Mesendoderm (in vitro differentiated cells): Measurements from ENCODE around the gene ZNF26. TPM values are rescaled to one million over a fixed set of nuclear protein-coding genes. Genes with fewer than 3 reads are reported as not detected.
"Not testable (repeated sequence)": the region's sequence is repeated elsewhere in the genome, so short reads cannot be mapped to it uniquely, and the experiment has no call there.

Experiments
- DNase-seq: peaks from one replicate; pipeline ENCODE4 v3.0.0; 2013
- H2AK5ac ChIP-seq: 2 replicates; pipeline ENCODE4 v1.6.1; 2013; ENCODE audit warnings: low read length, inconsistent platforms
- H2BK120ac ChIP-seq: 2 replicates; pipeline ENCODE4 v1.6.1; 2013; ENCODE audit warnings: low read depth, mild to moderate bottlenecking, low read length, moderate library complexity, mixed read lengths
- H2BK15ac ChIP-seq: replicated peaks from 2 replicates; pipeline ENCODE4 v1.6.1; 2013; ENCODE audit warnings: low read depth, mild to moderate bottlenecking, moderate library complexity
- H2BK5ac ChIP-seq: 2 replicates; pipeline ENCODE4 v1.6.1; 2013; ENCODE audit warnings: low read length, inconsistent platforms
- H3K18ac ChIP-seq: 2 replicates; pipeline ENCODE4 v1.6.1; 2013; ENCODE audit warnings: mild to moderate bottlenecking, low read length, mixed read lengths
- H3K23ac ChIP-seq: one replicate; pipeline ENCODE4 v1.6.1; 2013; ENCODE audit warnings: low read length
- H3K27ac ChIP-seq: 2 replicates; pipeline ENCODE4 v1.5.1; 2013; ENCODE audit warnings: low read depth, mild to moderate bottlenecking, inconsistent platforms, low read length, moderate library complexity
- H3K27me3 ChIP-seq: 2 replicates; pipeline ENCODE4 v1.6.1; 2013; ENCODE audit warnings: low read length, control low read depth, mild to moderate bottlenecking, inconsistent platforms; ENCODE audit not compliant: insufficient read depth, poor library complexity
- H3K36me3 ChIP-seq: 2 replicates; pipeline ENCODE4 v1.6.1; 2013; ENCODE audit warnings: low read length, inconsistent platforms; ENCODE audit not compliant: control insufficient read depth, insufficient read depth
- H3K4ac ChIP-seq: one replicate; pipeline ENCODE4 v1.6.1; 2013; ENCODE audit warnings: low read depth, mild to moderate bottlenecking, low read length, moderate library complexity
- H3K4me1 ChIP-seq: 2 replicates; pipeline ENCODE4 v1.6.1; 2013; ENCODE audit warnings: low read depth, low read length, inconsistent platforms; ENCODE audit not compliant: control insufficient read depth
- H3K4me2 ChIP-seq: 2 replicates; pipeline ENCODE4 v1.6.1; 2013; ENCODE audit warnings: low read length
- H3K4me3 ChIP-seq: 2 replicates; pipeline ENCODE4 v1.5.1; 2013; ENCODE audit warnings: mild to moderate bottlenecking, low read length
- H3K56ac ChIP-seq: one replicate; pipeline ENCODE4 v1.6.1; 2013; ENCODE audit warnings: low read length
- H3K79me1 ChIP-seq: 2 replicates; pipeline ENCODE4 v1.6.1; 2013; ENCODE audit warnings: low read length, inconsistent platforms
- H3K79me2 ChIP-seq: 2 replicates; pipeline ENCODE4 v1.6.1; 2013; ENCODE audit warnings: mild to moderate bottlenecking, low read length; ENCODE audit not compliant: control insufficient read depth, insufficient read depth
- H3K9ac ChIP-seq: 2 replicates; pipeline ENCODE4 v1.6.1; 2013; ENCODE audit warnings: low read length, inconsistent platforms
- H4K5ac ChIP-seq: one replicate; pipeline ENCODE4 v1.6.1; 2013; ENCODE audit warnings: low read length
- H4K8ac ChIP-seq: one replicate; pipeline ENCODE4 v1.6.1; 2013; ENCODE audit warnings: low read depth, mild to moderate bottlenecking, control low read depth, low read length, moderate library complexity
- WGBS: extraction: QIAGEN DNeasy Blood & Tissue Kit; methylation state at CpG from one replicate; pipeline ENCODE4 v1.1.7; 2013; ENCODE audit warnings: low lambda C conversion rate, missing lambda C conversion rate; ENCODE audit not compliant: insufficient coverage; ENCODE audit errors: extremely low coverage; 5-methylcytosine and 5-hydroxymethylcytosine counted together
- polyA plus RNA-seq, 2 experiments: library from polyadenylated mRNA; stranded (reverse); fragments of 200-250 nt; gene quantifications; one replicate each; pipeline ENCODE4 v1.2.3, GENCODE V29; 2013

Gene ZNF26, protein sequence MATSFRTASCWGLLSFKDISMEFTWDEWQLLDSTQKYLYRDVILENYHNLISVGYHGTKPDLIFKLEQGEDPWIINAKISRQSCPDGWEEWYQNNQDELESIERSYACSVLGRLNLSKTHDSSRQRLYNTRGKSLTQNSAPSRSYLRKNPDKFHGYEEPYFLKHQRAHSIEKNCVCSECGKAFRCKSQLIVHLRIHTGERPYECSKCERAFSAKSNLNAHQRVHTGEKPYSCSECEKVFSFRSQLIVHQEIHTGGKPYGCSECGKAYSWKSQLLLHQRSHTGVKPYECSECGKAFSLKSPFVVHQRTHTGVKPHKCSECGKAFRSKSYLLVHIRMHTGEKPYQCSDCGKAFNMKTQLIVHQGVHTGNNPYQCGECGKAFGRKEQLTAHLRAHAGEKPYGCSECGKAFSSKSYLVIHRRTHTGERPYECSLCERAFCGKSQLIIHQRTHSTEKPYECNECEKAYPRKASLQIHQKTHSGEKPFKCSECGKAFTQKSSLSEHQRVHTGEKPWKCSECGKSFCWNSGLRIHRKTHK
- polyA plus RNA-seq (2013, experiment 1 of 2) = 5.2 TPM
- 5.5 TPM for polyA plus RNA-seq (2013, experiment 2 of 2)

DNA sequence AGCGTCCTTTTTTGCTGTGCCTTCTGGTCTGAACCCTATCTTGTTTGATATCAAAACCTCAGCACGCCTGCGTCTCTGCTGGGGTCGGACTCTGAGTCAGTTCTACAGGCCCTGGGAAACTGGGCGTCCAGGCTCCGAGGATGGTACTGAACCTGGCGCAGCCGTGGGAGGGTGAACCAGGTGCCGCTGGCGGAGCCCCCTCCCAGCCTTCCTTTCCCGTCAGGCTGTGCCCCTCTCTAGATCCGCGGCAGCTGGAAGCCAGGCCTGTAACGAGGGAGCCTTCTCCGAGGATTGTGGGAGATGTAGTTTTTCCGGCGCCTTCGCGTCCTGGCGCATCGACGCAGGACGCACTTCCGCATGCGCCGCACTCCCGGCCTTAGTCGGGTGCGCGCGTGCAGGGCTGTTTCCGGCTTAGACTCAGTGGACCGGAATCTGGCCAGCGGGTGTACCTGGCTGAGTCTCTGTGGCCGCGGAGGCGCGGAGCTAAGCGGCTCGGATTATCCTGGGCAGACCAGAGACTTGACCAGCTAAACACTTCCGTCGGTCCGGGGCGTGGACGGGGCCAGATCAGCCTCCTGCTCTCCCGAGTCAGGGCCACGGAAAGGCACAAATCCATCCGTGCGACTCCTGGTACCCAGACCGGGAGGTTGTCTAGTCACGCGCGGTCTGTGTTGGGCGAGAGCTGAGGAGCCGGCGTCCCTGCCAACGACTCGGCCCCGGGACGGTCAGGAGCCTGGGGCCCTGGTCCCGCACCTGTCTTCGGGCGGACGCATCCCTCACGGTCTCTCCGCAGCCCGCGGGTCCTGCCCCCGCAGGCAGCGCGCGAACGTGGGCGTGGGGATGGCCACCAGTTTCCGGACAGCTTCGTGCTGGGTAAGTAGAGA is at the start of gene ZNF26:
ZNF26 (plus strand) TSS at position 367 of the 884 bp plus-strand sequence; CDS start at position 841, 474 bp downstream.
- no peaks in the 10 kb centered on the region for H3K27me3 ChIP-seq
- H3K4me3 ChIP-seq = peak within 1 kb of the TSS; percentile 83
- no peak within 1 kb of the TSS for H2AK5ac ChIP-seq
- no peak within 1 kb of the TSS for H4K8ac ChIP-seq
- no CpG with 5 or more reads among the region's 76 CpGs for WGBS
- H3K56ac ChIP-seq = peak within 1 kb of the TSS; percentile 94
- no peak within 1 kb of the TSS for H2BK120ac ChIP-seq
- H3K79me2 ChIP-seq = peaks cover 12% of the 10 kb centered on the region
- peak within 1 kb of the TSS; percentile 91 for H3K4me2 ChIP-seq
- peak within 1 kb of the TSS; percentile 87 for H3K9ac ChIP-seq
- no peak within 1 kb of the TSS for H3K18ac ChIP-seq
- H3K4me1 ChIP-seq = no peaks in the 10 kb centered on the region
- peak within 1 kb of the TSS; percentile 56 for H4K5ac ChIP-seq
- no peak within 1 kb of the TSS for H2BK5ac ChIP-seq
- H3K4ac ChIP-seq = no peak within 1 kb of the TSS
- no peak within 1 kb of the TSS for H3K27ac ChIP-seq
- H2BK15ac ChIP-seq = no peak within 1 kb of the TSS
- peak; percentile 98 for DNase-seq
- no peak within 1 kb of the TSS for H3K23ac ChIP-seq
- H3K79me1 ChIP-seq = peaks cover 11% of the 10 kb centered on the region
- no peaks in the 10 kb centered on the region for H3K36me3 ChIP-seq

DNA sequence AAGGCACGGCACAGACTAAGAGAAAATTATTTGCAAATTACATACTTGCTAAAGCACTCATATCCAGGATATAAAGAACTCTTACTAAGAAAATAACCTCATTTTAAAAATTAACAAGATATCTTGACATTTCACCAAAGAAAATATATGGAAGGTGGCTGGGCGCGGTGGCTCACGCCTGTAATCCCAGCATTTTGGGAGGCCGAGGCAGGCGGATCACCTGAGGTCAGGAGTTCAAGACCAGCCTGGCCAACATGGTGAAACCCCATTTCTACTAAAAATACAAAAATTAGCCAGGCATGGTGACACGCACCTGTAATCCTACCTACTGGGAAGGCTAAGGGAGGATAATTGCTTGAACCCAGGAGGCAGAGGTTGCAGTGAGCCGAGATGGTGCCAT is 49.2 kb upstream of the ZNF26 start:
- H2BK5ac ChIP-seq, H3K23ac ChIP-seq, H3K9ac ChIP-seq, H3K18ac ChIP-seq, H3K27me3 ChIP-seq, H4K8ac ChIP-seq, H3K79me1 ChIP-seq, H3K36me3 ChIP-seq, H2BK120ac ChIP-seq, H3K4me2 ChIP-seq, H3K4ac ChIP-seq, H2AK5ac ChIP-seq, H4K5ac ChIP-seq, DNase-seq, H3K79me2 ChIP-seq, H3K56ac ChIP-seq, H2BK15ac ChIP-seq, H3K4me3 ChIP-seq, H3K4me1 ChIP-seq, H3K27ac ChIP-seq: not testable (repeated sequence)
- no CpG with 5 or more reads among the region's 8 CpGs for WGBS

DNA sequence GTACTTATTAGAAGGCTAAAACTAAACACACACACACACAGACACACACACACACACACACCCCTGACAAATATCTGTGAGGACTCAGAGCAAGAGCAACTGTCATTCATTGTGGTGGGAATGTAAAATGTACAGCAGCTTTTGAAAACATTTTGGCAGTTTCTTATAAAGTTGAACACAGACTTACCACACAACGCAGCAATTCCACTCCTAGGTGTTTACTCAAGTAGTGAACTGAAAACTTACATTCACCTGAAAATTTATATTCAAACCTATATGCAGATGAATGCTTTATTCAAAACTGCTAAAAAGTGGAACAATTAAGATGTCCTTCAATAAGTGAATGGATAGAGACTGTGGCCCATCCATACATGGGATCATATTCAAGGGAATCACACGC is 48.7 kb upstream of the ZNF26 start:
- H3K56ac ChIP-seq = no peak overlapping the region
- no peak overlapping the region for H2AK5ac ChIP-seq
- no peak overlapping the region for H3K4me3 ChIP-seq
- peaks cover 8% of the 10 kb centered on the region for H3K36me3 ChIP-seq
- no peaks in the 10 kb centered on the region for H3K79me2 ChIP-seq
- no peak overlapping the region for H2BK120ac ChIP-seq
- no peak overlapping the region for H3K27ac ChIP-seq
- no peak for DNase-seq
- H3K4me1 ChIP-seq = no peaks in the 10 kb centered on the region
- no peaks in the 10 kb centered on the region for H3K27me3 ChIP-seq
- no peak overlapping the region for H4K5ac ChIP-seq
- H3K4me2 ChIP-seq = no peak overlapping the region
- no peak overlapping the region for H2BK5ac ChIP-seq
- no CpG with 5 or more reads among the region's 2 CpGs for WGBS
- no peaks in the 10 kb centered on the region for H3K79me1 ChIP-seq
- no peak overlapping the region for H4K8ac ChIP-seq
- no peak overlapping the region for H3K9ac ChIP-seq
- H2BK15ac ChIP-seq = no peak overlapping the region
- H3K23ac ChIP-seq = no peak overlapping the region
- no peak overlapping the region for H3K18ac ChIP-seq
- no peak overlapping the region for H3K4ac ChIP-seq

DNA sequence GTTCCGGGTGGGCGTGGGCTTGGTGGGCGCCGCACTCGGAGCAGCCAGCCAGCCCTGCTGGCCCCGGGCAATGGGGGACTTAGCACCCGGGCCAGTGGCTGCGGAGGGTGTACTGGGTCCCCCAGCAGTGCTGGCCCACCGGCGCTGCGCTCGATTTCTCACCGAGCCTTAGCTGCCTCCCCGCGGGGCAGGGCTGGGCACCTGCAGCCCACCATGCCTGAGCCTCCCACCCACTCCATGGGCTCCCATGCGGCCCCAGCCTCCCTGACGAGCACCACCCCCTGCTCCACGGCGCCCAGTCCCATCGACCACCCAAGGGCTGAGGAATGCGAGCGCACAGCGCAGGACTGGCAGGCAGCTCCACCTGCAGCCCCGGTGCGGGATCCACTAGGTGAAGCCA is 47.4 kb upstream of the ZNF26 start:
- H2BK120ac ChIP-seq, H2BK15ac ChIP-seq, H4K8ac ChIP-seq, H3K4me1 ChIP-seq, H4K5ac ChIP-seq, H3K56ac ChIP-seq, H3K79me1 ChIP-seq, H3K4me3 ChIP-seq, H3K79me2 ChIP-seq, H3K23ac ChIP-seq, H3K18ac ChIP-seq, H2BK5ac ChIP-seq, DNase-seq, H3K9ac ChIP-seq, H3K27me3 ChIP-seq, H2AK5ac ChIP-seq, H3K4ac ChIP-seq, H3K27ac ChIP-seq, H3K4me2 ChIP-seq: not testable (repeated sequence)
- peaks cover 14% of the 10 kb centered on the region for H3K36me3 ChIP-seq
- WGBS = no CpG with 5 or more reads among the region's 25 CpGs

DNA sequence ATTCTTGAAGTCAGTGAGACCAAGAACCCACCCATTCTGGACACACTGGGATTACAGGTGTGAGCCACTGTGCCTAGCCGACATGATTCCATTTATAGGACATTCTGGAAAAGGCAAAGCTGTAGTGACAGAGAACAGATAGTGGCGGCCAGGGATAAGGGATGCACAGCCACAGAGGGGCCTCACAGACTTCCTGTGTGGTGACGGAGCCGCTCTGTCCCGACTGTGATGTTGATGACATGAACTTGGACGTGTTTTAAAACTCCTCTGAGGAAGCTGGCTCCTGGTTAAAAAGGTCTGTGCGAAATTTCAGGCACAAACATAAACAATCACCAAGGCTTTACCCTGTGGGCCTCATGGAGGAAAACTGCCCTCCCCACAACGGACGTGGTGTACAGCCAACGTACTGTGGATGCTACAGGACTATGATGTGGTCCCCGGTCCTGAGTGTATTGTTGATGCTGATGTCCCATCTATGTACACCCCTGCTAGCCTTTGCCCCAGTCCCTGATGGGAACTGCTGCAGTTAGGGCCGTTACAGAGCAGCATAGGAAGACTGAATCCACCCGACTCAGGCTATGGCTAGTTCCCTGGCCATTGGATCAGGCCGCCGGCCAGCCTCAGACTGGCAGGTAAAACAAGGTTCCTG is 46.0 kb upstream of the ZNF26 start:
- H3K4me3 ChIP-seq = no peak overlapping the region
- no peaks in the 10 kb centered on the region for H3K79me2 ChIP-seq
- WGBS = no CpG with 5 or more reads among the region's 15 CpGs
- no peaks in the 10 kb centered on the region for H3K79me1 ChIP-seq
- H4K5ac ChIP-seq = no peak overlapping the region
- H4K8ac ChIP-seq = no peak overlapping the region
- no peaks in the 10 kb centered on the region for H3K27me3 ChIP-seq
- no peak overlapping the region for H3K27ac ChIP-seq
- no peak overlapping the region for H2BK5ac ChIP-seq
- H3K4ac ChIP-seq = no peak overlapping the region
- no peak overlapping the region for H3K4me2 ChIP-seq
- H3K4me1 ChIP-seq = no peaks in the 10 kb centered on the region
- peaks cover 14% of the 10 kb centered on the region for H3K36me3 ChIP-seq
- H3K56ac ChIP-seq = no peak overlapping the region
- DNase-seq = no peak
- H2AK5ac ChIP-seq = no peak overlapping the region
- no peak overlapping the region for H2BK15ac ChIP-seq
- no peak overlapping the region for H2BK120ac ChIP-seq
- H3K9ac ChIP-seq = no peak overlapping the region
- H3K23ac ChIP-seq = no peak overlapping the region
- H3K18ac ChIP-seq = no peak overlapping the region
